ENCODE data around the gene PHLDB1.

The PHLDB1 gene

GRCh38 chr11:118622376-118623268, 15.2 kb downstream of the PHLDB1 start:
- no peak for DNase-seq (ENCODE audit: low read depth)

GRCh38 chr11:118623269-118623655, 15.8 kb downstream of the PHLDB1 start:
- no peak for DNase-seq (ENCODE audit: low read depth)

- no peak for DNase-seq (ENCODE audit: low read depth)
These were observed 17.7 kb downstream of the PHLDB1 start for GRCh38 chr11:118625036-118625690.

GRCh38 chr11:118625976-118626375, 18.6 kb downstream of the PHLDB1 start:
- no peak for DNase-seq (ENCODE audit: low read depth)

- DNase-seq (ENCODE audit: low read depth): no peak
These were observed 20.2 kb downstream of the PHLDB1 start for GRCh38 chr11:118627566-118627965.

- DNase-seq (ENCODE audit: low read depth): no peak
These were observed 20.6 kb downstream of the PHLDB1 start for GRCh38 chr11:118628031-118628430.

GRCh38 chr11:118628432-118628831, 21.0 kb downstream of the PHLDB1 start:
- DNase-seq (ENCODE audit: low read depth): no peak

- no peak for DNase-seq (ENCODE audit: low read depth)
These were observed 21.6 kb downstream of the PHLDB1 start for GRCh38 chr11:118628861-118629549.

GRCh38 chr11:118629761-118630661, 22.6 kb downstream of the PHLDB1 start:
- no peak for DNase-seq (ENCODE audit: low read depth)

- DNase-seq (ENCODE audit: low read depth): no peak
These were observed 23.9 kb downstream of the PHLDB1 start for GRCh38 chr11:118631142-118631909.

- no peak for DNase-seq (ENCODE audit: low read depth)
These were observed 25.3 kb downstream of the PHLDB1 start for GRCh38 chr11:118632577-118633318.

GRCh38 chr11:118633319-118633690, 25.9 kb downstream of the PHLDB1 start:
- no peak for DNase-seq (ENCODE audit: low read depth)

- no peak for DNase-seq (ENCODE audit: low read depth)
These were observed 26.6 kb downstream of the PHLDB1 start for GRCh38 chr11:118633979-118634378.

GRCh38 chr11:118634431-118635236, 27.2 kb downstream of the PHLDB1 start:
- DNase-seq (ENCODE audit: low read depth): no peak

- no peak for DNase-seq (ENCODE audit: low read depth)
These were observed 27.8 kb downstream of the PHLDB1 start for GRCh38 chr11:118635237-118635591.

GRCh38 chr11:118635642-118636041, 28.2 kb downstream of the PHLDB1 start:
- no peak for DNase-seq (ENCODE audit: low read depth)

- DNase-seq (ENCODE audit: low read depth): no peak
These were observed 29.3 kb downstream of the PHLDB1 start for GRCh38 chr11:118636569-118637290.

GRCh38 chr11:118638726-118639125, 31.3 kb downstream of the PHLDB1 start:
- DNase-seq (ENCODE audit: low read depth): no peak

GRCh38 chr11:118639899-118640298, 32.5 kb downstream of the PHLDB1 start:
- no peak for DNase-seq (ENCODE audit: low read depth)
